Right atrium auricular region (tissue), 2 donors: ENCODE results near the gene GPR180. TPM values are rescaled to one million over a fixed set of nuclear protein-coding genes. Genes with fewer than 3 reads are reported as not detected.
"Not testable (repeated sequence)": the region's sequence is repeated elsewhere in the genome, so short reads cannot be mapped to it uniquely, and the experiment has no call there.

Experiments used
- DNase-seq: peaks from one replicate; pipeline ENCODE4 v3.0.0-alpha.2; 2019; ENCODE audit warnings: low spot score
- H3K27ac ChIP-seq, 2 donors: fragments of 200-600 bp; sonication (generic); 1 replicate in 1 of 2; 2 replicates in 1 of 2; pipeline ENCODE4 v1.5.1; 2016 to 2019
- H3K27me3 ChIP-seq, 2 donors: fragments of 200-600 bp; sonication (generic); one replicate each; pipeline versions ENCODE4 v1.5.1 to v1.6.0; 2017 to 2019
- H3K36me3 ChIP-seq: fragments of 200-600 bp; sonication (generic); one replicate; pipeline ENCODE4 v1.5.1; 2016
- H3K4me1 ChIP-seq, 2 donors: fragments of 200-600 bp; sonication (generic); one replicate each; pipeline versions ENCODE4 v1.5.1 to v1.6.0; 2017 to 2019
- H3K4me3 ChIP-seq, 2 donors: fragments of 200-600 bp; sonication (generic); 1 replicate in 1 of 2; 2 replicates in 1 of 2; pipeline ENCODE4 v1.5.1; 2017 to 2019; ENCODE audit warnings: mild to moderate bottlenecking in 1 of 2, moderate library complexity in 1 of 2
- H3K9me3 ChIP-seq, 2 donors: fragments of 200-600 bp; sonication (generic); one replicate each; pipeline ENCODE4 v1.5.1; 2019
- total RNA-seq, 2 donors: library from RNA; depleted of rRNA; stranded (reverse); fragments of >200 nt; gene quantifications; one replicate each; pipeline ENCODE4 v1.1.0, GENCODE V29; 2016
- TF ChIP-seq, protein P1 (sequence below), 2 donors: fragments of 200-600 bp; sonication (generic); IDR thresholded peaks; one replicate each; pipeline ENCODE4 v1.5.1; 2019; ENCODE audit warnings: antibody characterized with exemption in 2 of 2

The GPR180 gene
- total RNA-seq, 2 donors from 2014 or later = 3.8 to 5.0 TPM

DNA sequence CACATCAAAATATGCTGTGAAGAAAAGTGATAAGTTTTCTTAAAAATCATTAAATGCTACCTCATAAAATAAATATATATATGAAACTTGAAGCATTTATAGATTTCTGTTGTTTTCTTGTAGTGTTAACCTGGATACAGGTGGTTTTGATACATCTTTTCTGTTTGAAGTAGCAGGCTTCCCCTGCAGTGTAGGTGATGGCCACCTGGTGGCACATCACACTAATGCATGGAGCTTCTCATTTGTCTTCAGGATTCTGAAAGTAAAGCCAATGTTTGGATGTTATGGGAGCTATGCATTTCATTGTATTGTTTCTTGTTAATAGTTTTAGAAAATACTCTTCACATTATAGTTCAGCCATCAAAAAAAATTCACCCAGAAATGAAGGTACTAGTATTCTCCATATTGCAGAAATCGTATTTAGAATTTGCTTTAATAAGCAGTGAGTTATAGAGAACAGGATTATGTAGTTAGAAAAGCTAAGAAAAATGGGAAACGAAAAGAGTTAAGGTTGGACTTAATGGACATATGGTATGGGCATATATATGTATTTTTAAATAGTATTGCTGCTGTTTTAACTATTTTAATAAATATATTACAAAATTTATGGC, 18.7 kb downstream of the GPR180 start:
- no peaks in the 10 kb centered on the region for H3K27me3 ChIP-seq
- H3K36me3 ChIP-seq = peaks cover 16% of the 10 kb centered on the region
- H3K4me3 ChIP-seq = no peak overlapping the region
- H3K27ac ChIP-seq = no peak overlapping the region
- TF ChIP-seq, protein P1, sequence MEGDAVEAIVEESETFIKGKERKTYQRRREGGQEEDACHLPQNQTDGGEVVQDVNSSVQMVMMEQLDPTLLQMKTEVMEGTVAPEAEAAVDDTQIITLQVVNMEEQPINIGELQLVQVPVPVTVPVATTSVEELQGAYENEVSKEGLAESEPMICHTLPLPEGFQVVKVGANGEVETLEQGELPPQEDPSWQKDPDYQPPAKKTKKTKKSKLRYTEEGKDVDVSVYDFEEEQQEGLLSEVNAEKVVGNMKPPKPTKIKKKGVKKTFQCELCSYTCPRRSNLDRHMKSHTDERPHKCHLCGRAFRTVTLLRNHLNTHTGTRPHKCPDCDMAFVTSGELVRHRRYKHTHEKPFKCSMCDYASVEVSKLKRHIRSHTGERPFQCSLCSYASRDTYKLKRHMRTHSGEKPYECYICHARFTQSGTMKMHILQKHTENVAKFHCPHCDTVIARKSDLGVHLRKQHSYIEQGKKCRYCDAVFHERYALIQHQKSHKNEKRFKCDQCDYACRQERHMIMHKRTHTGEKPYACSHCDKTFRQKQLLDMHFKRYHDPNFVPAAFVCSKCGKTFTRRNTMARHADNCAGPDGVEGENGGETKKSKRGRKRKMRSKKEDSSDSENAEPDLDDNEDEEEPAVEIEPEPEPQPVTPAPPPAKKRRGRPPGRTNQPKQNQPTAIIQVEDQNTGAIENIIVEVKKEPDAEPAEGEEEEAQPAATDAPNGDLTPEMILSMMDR (IDR thresholded peaks at IDR 0.05) = peak in 1 of 2 donors; percentile 53
- H3K9me3 ChIP-seq = no peaks in the 10 kb centered on the region
- no peak for DNase-seq
- H3K4me1 ChIP-seq = no peaks in the 10 kb centered on the region

DNA sequence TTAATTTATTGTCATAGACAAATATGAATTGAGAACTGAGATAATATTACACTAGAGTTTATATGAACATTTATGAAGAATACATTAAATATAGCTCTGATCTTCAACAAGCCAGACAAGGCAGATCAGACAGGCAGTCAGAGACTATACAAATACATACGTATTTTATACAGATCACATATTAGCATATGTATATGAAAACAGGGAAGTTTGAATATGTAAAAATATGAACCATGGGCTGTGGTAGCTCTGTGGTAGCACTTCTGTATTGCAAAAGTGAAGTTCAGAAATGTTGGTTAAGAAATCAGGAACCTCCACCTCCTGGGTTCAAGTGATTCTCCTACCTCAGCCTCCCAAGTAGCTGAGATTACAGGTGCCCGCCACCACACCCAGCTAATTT, 20.7 kb downstream of the GPR180 start:
- no peaks in the 10 kb centered on the region for H3K27me3 ChIP-seq
- no peaks in the 10 kb centered on the region for H3K9me3 ChIP-seq
- no peak for DNase-seq
- H3K36me3 ChIP-seq = peaks cover 27% of the 10 kb centered on the region
- no peaks in the 10 kb centered on the region for H3K4me1 ChIP-seq
- H3K27ac ChIP-seq = no peak overlapping the region
- H3K4me3 ChIP-seq = no peak overlapping the region
- TF ChIP-seq, protein P1 (IDR thresholded peaks at IDR 0.05) = no peak

DNA sequence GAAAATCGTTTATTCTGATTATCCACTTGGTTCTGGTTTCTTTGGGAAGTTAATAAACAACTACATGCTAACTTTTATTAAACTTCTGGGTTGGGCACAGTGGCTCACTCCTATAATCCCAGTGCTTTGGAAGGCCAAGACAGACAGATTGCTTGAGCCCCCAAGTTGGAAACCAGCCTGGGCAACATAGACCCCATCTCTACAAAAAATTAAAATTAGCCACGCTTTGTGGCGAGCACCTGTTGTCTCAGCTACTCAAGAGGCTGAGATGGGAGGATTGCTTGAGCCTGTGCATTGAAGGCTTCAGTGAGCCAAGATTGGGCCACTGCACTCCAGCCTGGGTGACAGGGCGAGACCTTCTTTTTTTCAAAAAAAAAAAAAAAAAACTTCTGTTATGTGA, 21.7 kb downstream of the GPR180 start:
- Histone ChIP-seq H3K4me3 (no peak overlapping the region), H3K9me3 (no peaks in the 10 kb centered on the region), H3K36me3 (peaks cover 33% of the 10 kb centered on the region), H3K27me3 (no peaks in the 10 kb centered on the region), H3K27ac (no peak overlapping the region), H3K4me1 (no peaks in the 10 kb centered on the region)
- TF ChIP-seq, protein P1 (IDR thresholded peaks at IDR 0.05) = no peak
- DNase-seq = no peak

DNA sequence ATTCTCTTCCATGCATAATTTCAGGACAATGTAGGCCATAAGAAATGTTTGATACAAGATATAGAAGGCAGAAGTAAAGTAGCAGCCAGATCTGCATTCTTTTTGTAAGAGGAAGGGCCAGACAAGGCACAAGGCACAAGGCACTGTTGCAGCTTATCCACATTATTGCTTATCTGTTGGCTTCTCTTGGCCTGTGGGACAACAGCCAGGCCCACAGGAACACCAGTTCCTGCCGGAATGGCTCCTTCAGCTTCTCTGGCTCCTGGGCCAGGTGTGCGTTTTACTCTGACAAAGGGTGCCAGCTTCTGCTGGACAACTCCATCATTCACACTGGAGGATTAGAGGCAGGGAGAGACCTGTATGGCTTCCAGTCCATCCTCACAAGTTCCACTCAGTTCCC, 29.2 kb downstream of the GPR180 start:
- TF ChIP-seq, protein P1 (IDR thresholded peaks at IDR 0.05) = no peak
- H3K27ac ChIP-seq = no peak overlapping the region
- no peak for DNase-seq
- H3K4me3 ChIP-seq = no peak overlapping the region
- no peaks in the 10 kb centered on the region for H3K4me1 ChIP-seq
- H3K36me3 ChIP-seq = peaks cover 16% of the 10 kb centered on the region
- no peaks in the 10 kb centered on the region for H3K27me3 ChIP-seq
- H3K9me3 ChIP-seq = no peaks in the 10 kb centered on the region

DNA sequence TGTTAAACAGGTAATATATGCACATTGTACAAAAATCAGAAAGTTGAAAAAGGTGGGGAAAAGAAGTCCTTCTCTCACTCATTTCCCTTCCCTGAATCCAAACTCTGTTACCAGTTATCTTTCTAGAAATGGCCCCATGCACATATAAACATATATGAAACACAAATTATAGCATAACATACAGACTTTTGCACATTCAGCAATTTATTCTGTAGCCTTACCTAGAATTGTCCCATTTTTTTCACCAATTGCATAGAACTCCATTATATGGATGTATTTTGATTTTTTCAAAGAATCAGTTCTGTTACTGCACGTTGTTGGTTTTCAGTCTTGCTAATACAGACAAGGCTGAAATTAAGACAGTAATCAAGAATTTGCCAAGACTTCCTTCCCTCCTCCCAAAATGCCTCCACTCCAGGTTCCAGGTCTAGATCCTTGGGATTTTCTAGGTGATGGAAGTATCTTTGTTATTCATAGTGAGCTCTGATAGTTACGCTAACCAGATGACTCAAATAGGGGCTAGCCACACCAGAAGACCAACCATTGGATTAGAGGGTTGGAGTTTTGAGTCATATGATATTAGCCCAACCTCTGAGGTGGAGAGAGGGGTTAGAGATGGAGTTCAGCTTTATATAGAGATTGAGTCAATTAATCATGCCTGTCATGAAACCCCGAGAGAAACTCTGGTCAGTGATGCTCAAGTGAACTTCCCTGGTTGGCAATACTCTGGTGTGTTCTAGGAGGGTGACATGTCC, 30.7 kb downstream of the GPR180 start:
- DNase-seq = no peak
- peaks cover 5% of the 10 kb centered on the region for H3K36me3 ChIP-seq
- no peaks in the 10 kb centered on the region for H3K4me1 ChIP-seq
- no peaks in the 10 kb centered on the region for H3K9me3 ChIP-seq
- no peak overlapping the region for H3K4me3 ChIP-seq
- no peaks in the 10 kb centered on the region for H3K27me3 ChIP-seq
- H3K27ac ChIP-seq = no peak overlapping the region
- TF ChIP-seq, protein P1 (IDR thresholded peaks at IDR 0.05) = no peak

DNA sequence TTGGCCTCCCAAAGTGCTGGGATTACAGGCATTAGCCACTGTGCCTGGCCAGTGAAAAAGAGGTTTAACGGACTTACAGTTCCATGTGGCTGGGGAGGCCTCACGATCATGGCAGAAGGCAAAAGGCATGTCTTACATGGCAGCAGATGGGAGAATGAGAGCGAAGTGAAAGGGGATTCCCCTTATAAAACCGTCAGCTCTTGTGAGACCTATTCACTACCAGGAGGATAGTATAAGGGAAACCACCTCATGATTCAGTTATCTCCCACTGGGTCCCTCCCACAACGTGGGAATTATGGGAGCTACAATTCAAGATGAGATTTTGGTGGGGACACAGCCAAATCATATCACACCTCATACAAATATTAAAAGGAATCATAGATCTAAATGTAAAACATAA, 34.4 kb downstream of the GPR180 start:
- H3K9me3 ChIP-seq, H3K36me3 ChIP-seq, H3K4me1 ChIP-seq, DNase-seq, H3K27ac ChIP-seq, H3K4me3 ChIP-seq, H3K27me3 ChIP-seq: not testable (repeated sequence)
